Urinary bladder (tissue), 4 donors: ENCODE measurements around the gene DNMT3B. TPM values are rescaled to one million over a fixed set of nuclear protein-coding genes. Genes with fewer than 3 reads are reported as not detected.

Experiments
- DNase-seq: peaks from one replicate; pipeline ENCODE4 v3.0.0-alpha.2; 2015; ENCODE audit errors: extremely low spot score
- H3K27ac ChIP-seq: one replicate; pipeline ENCODE4 v1.5.1; 2013; ENCODE audit warnings: low read depth, mild to moderate bottlenecking, moderate library complexity
- H3K36me3 ChIP-seq: one replicate; pipeline ENCODE4 v1.6.1; 2013; ENCODE audit warnings: mild to moderate bottlenecking, moderate library complexity; ENCODE audit not compliant: insufficient read depth
- H3K4me1 ChIP-seq: one replicate; pipeline ENCODE4 v1.6.1; 2013; ENCODE audit warnings: mild to moderate bottlenecking, moderate library complexity; ENCODE audit not compliant: insufficient read depth
- H3K4me3 ChIP-seq: one replicate; pipeline ENCODE4 v1.5.1; 2013; ENCODE audit warnings: low read depth, low read length
- WGBS: extraction: QIAGEN DNeasy Blood & Tissue Kit; methylation state at CpG from one replicate; pipeline ENCODE4 v1.1.7; 2013; 5-methylcytosine and 5-hydroxymethylcytosine counted together
- polyA plus RNA-seq: library from polyadenylated mRNA; stranded (reverse); fragments of 200-250 nt; gene quantifications from one replicate; pipeline ENCODE4 v1.2.3, GENCODE V29; 2013
- total RNA-seq: library from RNA; depleted of rRNA; stranded (reverse); fragments of >200 nt; gene quantifications from one replicate; pipeline ENCODE4 v1.2.3, GENCODE V29; 2014
- donor health status: healthy with polysubstance abuse.
- donor health status: healthy.

Gene DNMT3B
- total and polyA plus RNA-seq, 2 donors: 1.0 to 2.4 TPM

GRCh38 chr20:32773223-32773622, 11.0 kb downstream of the DNMT3B start:
- Histone ChIP-seq H3K4me1 (no peaks in the 10 kb centered on the region), H3K4me3 (no peak overlapping the region), H3K27ac (no peak overlapping the region), H3K36me3 (no peaks in the 10 kb centered on the region)
- 98% methylated on average over 2 of the region's 2 CpGs for WGBS
- no peak for DNase-seq

GRCh38 chr20:32773855-32774254, 11.7 kb downstream of the DNMT3B start:
- H3K4me1 ChIP-seq: no peaks in the 10 kb centered on the region
- H3K4me3 ChIP-seq: no peak overlapping the region
- H3K27ac ChIP-seq: no peak overlapping the region
- no peaks in the 10 kb centered on the region for H3K36me3 ChIP-seq
- no peak for DNase-seq
- 91% methylated on average over 8 of the region's 8 CpGs for WGBS

DNA sequence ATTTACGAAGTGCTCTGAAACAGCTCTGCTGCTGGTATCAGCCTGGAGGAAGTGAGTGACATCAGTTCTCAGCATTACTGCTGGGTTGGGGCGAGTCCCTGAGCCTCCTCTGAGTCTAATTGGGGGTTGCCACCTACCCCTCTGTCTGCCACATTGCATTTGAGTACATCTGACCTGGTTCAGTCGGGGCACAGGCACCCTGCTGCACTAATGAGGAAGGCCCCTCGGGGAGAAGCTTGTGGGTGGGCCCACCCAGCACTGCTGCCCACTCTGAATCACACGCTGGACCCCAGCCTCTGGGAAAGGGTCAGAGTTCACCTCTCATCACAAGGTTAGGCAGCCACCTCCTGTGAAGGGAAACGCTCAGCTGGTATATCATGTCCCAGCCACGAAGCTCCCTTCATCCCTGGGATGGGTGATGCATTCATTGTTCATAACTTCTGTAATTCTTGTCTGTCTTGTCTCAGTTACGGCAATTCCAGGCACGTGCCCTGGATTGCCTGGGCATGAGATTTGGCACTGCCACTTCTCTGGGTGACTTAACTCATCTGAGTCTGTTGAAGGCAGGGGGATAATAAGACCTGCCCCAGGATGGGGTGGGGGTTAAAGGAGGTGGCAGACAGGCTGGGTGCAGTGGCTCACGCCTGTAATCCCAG, 13.3 kb downstream of the DNMT3B start:
- no peak overlapping the region for H3K4me3 ChIP-seq
- no peaks in the 10 kb centered on the region for H3K4me1 ChIP-seq
- no peak overlapping the region for H3K27ac ChIP-seq
- WGBS: 90% methylated on average over 10 of the region's 10 CpGs
- no peaks in the 10 kb centered on the region for H3K36me3 ChIP-seq
- no peak for DNase-seq

- Histone ChIP-seq H3K4me1 (no peaks in the 10 kb centered on the region), H3K27ac (no peak overlapping the region), H3K36me3 (no peaks in the 10 kb centered on the region), H3K4me3 (no peak overlapping the region)
- DNase-seq: no peak
- 86% methylated on average over 8 of the region's 8 CpGs for WGBS
Measured at GRCh38 chr20:32777177-32777956, 15.2 kb downstream of the DNMT3B start.

DNA sequence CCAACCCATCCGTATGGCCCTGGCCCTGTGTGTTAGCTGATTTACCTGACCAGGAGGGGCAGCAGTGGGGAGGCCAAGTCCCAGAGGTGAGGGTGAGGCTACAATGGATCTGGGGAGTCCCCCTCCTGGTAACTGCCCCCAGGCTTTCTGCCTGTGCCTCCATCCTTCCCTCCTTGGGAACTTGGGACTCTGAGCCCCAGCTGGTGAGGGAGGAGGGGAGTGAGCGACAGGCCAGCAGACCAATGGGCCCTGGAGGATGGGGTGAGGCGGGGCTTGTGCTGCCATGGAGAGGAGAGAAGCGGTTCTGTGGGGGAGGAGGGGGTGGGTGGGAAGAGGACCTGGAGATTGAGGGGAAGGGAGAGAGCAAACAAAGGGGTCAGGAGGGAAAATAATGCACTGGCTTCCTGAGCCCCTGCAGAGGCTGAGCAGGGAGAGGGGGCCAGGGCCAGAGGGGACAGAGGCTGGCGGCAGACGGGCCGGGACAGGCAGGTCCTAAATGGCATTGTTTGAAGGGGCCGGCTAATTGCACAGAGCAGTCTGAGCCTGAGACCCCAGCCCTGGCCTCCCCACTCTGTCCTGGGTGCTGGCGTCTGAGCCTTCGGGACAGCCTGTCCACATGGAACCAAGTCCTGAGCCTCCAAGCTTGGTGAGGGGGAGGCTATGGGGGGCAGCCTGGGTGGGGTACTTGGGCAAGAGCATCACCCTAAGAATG, 17.5 kb downstream of the DNMT3B start:
- 85% methylated on average over 10 of the region's 10 CpGs for WGBS
- Histone ChIP-seq H3K4me1 (no peaks in the 10 kb centered on the region), H3K27ac (no peak overlapping the region), H3K36me3 (no peaks in the 10 kb centered on the region), H3K4me3 (no peak overlapping the region)
- no peak for DNase-seq

- WGBS: 91% methylated on average over 16 of the region's 16 CpGs
- H3K4me1 ChIP-seq: no peaks in the 10 kb centered on the region
- no peak overlapping the region for H3K27ac ChIP-seq
- H3K4me3 ChIP-seq: no peak overlapping the region
- DNase-seq: no peak
- H3K36me3 ChIP-seq: no peaks in the 10 kb centered on the region
Measured at GRCh38 chr20:32780278-32780677, 18.1 kb downstream of the DNMT3B start.

GRCh38 chr20:32780749-32781655, 18.8 kb downstream of the DNMT3B start:
- no peak for DNase-seq
- 88% methylated on average over 18 of the region's 18 CpGs for WGBS
- no peak overlapping the region for H3K4me3 ChIP-seq
- H3K27ac ChIP-seq: no peak overlapping the region
- no peaks in the 10 kb centered on the region for H3K36me3 ChIP-seq
- H3K4me1 ChIP-seq: no peaks in the 10 kb centered on the region

- Histone ChIP-seq H3K4me3 (no peak overlapping the region), H3K36me3 (no peaks in the 10 kb centered on the region), H3K27ac (no peak overlapping the region), H3K4me1 (no peaks in the 10 kb centered on the region)
- 92% methylated on average over 13 of the region's 13 CpGs for WGBS
- no peak for DNase-seq
Measured at GRCh38 chr20:32784369-32785080, 22.3 kb downstream of the DNMT3B start.

- no peak overlapping the region for H3K27ac ChIP-seq
- 95% methylated on average over 16 of the region's 16 CpGs for WGBS
Measured at GRCh38 chr20:32786059-32786760, 24.0 kb downstream of the DNMT3B start.

DNA sequence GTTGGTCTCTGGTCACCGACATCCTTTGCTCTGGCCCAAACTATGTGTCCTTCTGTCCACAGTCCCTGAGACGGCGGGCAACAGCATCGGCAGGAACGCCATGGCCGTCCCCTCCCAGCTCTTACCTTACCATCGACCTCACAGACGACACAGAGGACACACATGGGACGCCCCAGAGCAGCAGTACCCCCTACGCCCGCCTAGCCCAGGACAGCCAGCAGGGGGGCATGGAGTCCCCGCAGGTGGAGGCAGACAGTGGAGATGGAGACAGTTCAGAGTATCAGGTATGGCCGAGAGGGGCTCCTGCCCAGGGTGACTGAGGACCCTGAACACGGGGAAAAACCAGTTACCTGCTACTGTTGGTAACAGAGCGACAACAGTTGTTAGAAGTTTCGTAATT, 25.0 kb downstream of the DNMT3B start:
- 93% methylated on average over 16 of the region's 16 CpGs for WGBS
- no peaks in the 10 kb centered on the region for H3K36me3 ChIP-seq
- H3K27ac ChIP-seq: no peak overlapping the region
- DNase-seq: no peak
- H3K4me1 ChIP-seq: no peaks in the 10 kb centered on the region
- H3K4me3 ChIP-seq: no peak overlapping the region

More at GRCh38 chr20:32786059-32786760, 24.0 kb downstream of the DNMT3B start:
- Histone ChIP-seq H3K36me3 (no peaks in the 10 kb centered on the region), H3K4me1 (no peaks in the 10 kb centered on the region), H3K4me3 (no peak overlapping the region)
- no peak for DNase-seq

DNA sequence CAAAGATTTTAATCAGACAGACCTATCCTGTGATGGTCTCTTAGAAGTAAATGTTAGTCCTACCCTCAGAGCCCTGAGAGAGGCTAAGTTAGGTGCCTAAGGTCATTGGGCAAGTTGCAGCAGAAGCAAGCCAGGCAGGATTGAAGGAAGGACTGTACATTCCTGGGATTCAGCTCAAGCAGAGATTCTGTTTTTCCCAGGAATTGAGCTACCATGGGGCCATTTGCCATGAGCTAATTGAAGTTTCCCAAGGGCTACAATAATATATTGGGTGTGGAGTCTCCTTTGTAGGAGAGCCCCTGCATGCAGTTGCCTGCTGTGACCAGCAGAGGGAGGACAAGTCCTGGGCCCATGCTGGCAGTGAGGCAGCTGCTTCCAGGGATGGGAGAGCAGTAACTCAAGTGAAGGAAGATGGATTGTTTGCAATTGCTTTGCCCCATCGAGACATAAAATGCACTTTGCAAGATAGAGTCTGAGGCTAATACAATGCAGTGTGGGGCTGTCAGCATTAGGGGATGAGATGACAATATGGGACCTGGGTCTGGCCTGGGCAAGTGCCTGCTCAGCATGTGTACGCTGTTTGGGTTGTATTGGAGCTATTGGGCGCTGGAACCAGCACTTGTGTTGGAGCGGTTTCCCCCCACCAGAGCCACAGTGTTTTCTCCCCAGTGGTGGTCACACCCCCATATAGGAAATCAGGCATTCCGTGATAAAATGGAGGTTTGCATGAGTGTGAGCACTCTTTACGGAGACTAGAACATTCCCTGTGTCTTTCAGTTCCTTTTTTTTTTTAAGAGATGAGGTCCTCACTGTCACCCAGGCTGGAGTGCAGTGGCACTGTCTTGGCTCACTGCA, 27.9 kb downstream of the DNMT3B start:
- Histone ChIP-seq H3K36me3 (no peaks in the 10 kb centered on the region), H3K4me3 (no peak overlapping the region), H3K4me1 (no peaks in the 10 kb centered on the region), H3K27ac (no peak overlapping the region)
- DNase-seq: no peak
- WGBS: 70% methylated on average over 6 of the region's 6 CpGs

GRCh38 chr20:32790751-32791057, 28.5 kb downstream of the DNMT3B start:
- Histone ChIP-seq H3K36me3 (no peaks in the 10 kb centered on the region), H3K4me3 (no peak overlapping the region), H3K4me1 (no peaks in the 10 kb centered on the region), H3K27ac (no peak overlapping the region)
- DNase-seq: no peak
- 93% methylated on average over 3 of the region's 3 CpGs for WGBS
